NOMO-1 treated with dmso at 0.1 percent for 144 hours (cell line): ENCODE measurements around the gene SARDH.
"Not testable (repeated sequence)": the region's sequence is repeated elsewhere in the genome, so short reads cannot be mapped to it uniquely, and the experiment has no call there.

ENCODE experiments used
- DNase-seq: peaks from one replicate; lab custom pipeline; 2025; ENCODE audit not compliant: unreplicated experiment; lab: John Stamatoyannopoulos, UW

The SARDH gene

DNA sequence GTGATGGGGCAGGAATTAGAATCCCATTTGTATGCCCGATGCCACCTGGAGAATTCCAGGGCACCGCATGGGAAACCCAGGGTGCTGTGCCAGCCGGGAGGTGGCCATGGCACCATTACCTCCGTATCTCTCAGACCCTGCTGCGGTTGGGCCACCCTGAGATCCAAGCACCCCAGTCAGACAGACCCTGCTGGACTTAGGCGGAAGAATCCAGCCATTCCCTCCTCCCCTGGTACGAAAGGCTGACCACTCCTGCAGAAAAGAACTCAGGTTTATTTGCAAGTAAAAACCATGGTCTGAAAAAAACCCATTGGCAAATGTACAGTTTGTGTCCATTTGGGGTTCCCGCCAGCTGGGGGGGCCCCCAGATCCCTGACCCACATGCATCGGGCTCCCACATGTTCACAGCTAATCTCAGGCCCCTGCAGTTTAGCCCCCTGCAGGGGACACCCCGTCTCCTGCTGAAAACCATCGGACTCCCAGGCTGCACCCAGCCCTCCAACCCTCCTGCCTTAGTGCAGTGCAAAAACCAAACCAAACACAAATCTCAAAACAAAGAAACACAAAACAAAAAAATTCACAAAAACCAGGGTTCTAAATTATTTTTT is 23.6 kb upstream of the SARDH start:
- no peak for DNase-seq

DNA sequence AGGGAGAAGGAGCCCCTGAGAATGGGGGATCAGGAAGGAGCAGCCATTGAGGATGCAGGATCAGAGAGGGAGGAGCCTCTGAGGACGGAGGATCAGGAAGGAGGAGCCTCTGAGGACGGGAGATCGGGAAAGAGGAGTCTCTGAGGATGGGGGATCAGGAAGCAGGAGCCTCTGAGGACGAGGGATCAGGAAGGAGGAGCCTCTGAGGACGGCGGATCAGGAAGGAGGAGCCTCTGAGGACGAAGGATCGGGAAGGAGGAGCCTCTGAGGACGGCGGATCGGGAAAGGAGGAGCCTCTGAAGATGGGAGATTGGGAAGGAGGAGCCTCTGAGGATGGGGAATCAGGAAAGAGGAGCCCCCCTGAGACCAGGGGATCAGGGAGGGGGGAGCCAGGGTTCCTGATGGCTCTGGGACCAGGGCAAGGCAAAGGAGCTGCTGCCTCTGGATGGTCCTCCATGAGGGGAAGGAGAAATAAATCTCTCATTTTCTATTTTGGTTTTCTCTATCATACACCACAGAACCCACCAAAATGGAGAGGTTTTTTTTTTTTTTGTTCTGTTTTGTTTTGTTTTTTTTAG is 22.6 kb upstream of the SARDH start:
- DNase-seq: no peak

DNA sequence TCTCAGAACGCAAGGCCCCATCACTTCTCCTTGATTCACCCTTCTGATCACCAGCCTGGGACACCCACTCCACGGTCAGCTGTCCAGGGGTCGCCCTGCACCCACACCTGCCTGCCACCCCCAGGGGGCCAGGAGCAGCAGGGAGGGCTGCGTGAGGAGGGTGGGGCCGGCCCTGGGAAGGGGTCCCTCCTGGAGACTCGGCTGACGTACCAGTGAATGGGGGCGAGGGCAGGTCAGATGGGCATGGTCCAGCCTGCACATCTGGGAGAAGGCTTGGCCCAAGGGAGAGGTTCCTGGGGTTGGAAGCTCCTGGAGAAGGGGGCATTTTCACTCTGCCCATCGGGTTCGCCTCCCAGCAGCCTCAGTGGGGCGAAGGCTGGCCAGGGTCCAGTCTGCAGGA is 21.8 kb upstream of the SARDH start:
- no peak for DNase-seq

DNA sequence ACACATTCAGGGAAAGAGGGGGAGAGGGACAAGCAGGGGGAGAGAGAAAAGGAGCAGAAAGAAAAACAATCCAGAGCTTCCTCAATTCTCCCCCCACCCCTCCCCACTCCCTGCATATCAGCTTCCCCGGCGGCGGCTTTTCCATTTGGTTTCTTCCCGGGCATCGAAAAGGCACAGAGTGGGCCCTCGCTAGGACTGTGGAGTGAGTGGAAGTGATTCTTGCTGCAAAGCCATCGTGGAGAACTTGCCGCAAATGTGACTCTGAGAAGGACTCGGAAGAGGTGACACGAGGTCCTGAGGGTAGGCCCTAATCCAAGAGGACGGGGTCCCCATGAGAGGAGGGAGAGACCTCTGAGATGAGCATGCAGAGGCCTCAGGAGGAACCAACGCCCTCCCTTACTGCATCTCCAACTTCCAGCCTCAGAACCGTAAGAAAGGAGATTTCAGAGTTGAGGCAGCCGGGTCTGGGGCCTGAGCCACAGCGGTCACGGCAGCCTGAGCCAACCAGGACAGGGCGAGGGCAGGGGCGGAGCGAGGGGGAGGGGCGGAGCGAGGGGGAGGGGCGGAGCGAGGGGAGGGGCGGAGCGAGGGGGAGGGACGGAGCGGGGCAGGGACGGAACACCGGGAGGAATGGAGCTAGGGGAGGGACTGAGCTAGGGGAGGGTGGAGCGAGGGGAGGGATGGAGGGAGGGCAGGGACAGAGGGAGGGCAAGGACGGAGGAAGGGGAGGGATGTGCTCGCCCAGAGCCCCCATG is 21.2 kb upstream of the SARDH start:
- DNase-seq: no peak

DNA sequence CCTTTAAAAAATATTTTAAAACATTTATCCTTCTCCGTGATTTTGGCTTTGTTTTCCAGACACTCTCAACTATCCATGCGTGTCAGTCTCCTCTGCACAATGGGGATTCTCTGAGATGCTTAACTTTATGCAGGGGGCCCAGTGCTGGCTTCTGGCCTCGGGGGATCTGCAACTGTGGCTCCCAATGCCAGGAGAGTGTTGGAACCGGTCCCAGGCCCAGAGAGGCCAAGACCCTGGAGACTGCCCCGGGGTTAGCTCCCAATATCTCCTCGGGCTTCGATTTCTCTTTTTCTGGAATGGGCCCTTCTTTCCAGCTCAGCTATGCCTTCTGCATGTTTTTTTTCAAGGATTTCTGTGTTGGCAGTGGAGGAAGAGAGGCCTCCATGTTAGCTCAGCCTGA is 20.1 kb upstream of the SARDH start:
- no peak for DNase-seq

DNA sequence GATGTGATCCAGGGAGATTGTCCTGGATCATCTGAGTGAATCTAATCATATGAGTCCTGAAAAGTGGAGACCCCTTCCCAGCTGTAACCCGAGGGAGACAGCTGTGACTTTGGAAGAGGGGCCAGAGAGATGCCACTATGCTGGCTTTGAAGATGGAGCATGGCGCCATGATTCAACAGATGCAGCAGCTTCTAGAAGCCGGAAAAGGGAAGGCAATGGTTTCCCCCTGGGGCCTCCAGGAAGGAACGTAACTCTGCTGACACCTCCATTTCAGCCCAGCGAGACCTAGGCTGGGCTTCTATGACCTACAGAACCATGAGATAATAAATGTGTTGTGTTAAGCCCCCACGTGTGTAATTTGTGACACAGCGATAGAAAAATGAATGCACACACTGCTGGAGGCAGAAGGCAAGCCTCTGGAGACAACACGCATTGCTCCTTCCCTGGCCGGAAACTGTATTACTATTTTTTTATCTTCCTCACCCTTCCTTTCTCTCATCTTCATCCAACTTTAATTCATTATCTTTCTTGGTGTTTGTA is 16.6 kb upstream of the SARDH start:
- no peak for DNase-seq

DNA sequence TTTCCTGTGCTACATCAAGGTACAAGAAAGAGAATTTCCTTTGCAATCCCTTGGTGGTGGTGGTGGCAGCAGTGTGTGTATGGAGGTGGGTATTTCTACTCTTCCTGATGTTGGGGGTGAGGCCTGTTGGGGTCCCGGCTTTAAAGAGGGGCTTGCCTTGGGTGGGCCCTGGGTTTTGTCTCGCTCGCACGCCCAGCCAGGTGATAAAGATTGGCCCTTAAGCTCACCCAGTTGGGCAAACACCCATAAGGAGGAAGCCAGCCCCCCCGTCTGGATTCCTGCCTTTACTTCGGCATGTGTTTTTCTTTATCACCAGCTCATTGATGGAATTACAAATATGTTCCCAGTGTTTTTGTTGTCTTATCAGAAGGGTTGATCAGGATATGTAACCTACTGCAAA is 16.0 kb upstream of the SARDH start:
- DNase-seq: no peak

DNA sequence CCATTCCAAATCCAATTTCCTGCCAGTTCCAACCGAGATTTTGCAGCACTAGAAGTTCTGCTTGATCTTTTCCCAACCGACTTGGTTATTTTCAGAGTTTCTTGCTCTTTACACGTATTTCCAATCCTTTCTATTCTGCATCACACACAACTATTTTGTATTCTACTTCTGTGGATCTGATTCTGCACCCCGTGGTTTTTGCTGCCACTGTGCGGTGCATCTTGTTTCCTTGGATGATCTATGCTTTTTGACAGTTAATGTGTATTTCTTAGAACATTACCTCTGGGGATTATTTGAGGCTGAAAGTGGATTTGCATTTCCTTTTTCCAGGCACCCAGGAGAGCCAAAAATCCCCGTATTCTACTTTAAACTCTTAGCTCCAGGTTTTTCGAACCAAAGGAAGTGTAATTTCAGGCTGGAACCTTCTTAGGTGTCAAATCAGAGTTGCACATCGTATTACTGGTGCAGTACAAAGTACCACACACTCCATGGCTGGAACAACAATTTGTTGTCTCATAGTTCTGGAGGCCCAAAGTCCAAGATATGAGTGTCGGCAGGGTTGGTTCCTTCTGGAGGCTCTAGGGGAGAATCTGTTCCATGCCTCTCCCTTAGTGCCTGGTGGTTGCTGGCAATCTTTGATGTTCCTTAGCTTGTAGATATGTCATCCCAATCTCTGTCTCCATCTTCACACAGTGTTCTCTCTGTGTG is 14.7 kb upstream of the SARDH start:
- no peak for DNase-seq

DNA sequence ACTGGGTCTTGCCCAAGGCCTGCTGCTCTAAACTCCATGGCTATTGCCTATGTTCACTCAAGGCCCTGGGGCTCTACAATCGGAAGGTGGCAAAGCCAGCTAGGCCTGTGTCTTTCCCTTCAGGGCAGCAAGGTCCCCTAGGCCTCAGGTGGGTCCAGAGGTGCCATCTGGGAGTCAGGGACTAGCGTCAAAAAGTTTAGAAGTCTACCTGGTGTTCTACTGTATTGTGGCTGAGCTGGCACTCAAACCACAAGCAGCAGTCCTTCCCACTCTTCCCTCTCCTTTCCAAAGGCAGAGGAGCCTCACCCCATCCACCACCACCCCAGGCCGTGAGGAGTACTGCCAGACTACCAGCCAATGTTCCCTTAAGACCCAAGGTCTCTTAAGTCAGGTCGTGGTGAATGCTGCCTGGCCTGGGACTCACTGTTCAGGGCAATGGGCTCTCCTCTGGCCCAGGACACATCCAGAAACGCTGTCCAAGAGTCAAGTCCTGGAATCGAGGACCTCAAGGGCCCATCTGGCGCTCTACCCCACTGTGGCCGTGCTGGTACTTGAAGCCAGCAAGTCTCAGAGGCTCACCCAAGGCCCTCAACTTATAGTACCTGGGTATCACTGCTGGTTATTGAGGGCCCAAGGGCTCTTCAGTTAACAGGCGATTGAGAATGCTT is 13.0 kb upstream of the SARDH start:
- no peak for DNase-seq

DNA sequence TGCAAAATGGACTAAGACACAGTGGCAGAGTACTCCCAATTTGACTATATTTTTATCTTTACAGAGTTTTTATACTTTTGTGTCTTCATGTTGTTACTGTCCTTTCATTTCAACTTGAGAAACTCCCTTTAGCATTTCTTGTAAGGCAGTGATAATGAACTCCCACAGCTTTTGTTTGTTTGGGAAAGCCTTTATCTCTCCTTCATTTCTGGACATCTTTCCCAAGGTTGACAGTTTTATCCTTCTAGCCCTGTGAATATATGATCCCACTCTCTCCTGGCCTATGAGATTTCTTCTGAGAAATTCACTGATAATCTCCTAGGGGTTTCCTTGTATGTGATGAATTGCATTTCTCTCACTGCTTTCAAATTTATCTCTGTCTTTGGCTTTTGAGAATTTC is 9.2 kb upstream of the SARDH start:
- no peak for DNase-seq

DNA sequence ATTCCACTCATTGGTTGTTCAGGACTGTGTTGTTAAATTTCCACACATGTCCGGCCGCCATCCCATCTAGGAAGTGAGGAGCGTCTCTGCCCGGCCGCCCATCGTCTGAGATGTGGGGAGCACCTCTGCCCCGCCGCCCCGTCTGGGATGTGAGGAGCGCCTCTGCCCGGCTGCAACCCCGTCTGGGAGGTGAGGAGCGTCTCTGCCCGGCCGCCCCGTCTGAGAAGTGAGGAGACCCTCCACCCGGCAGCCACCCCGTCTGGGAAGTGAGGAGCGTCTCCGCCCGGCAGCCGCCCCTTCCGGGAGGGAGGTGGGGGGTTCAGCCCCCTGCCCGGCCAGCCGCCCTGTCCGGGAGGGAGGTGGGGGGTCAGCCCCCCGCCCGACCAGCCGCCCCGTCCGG is 6.4 kb upstream of the SARDH start:
- DNase-seq: not testable (repeated sequence)

DNA sequence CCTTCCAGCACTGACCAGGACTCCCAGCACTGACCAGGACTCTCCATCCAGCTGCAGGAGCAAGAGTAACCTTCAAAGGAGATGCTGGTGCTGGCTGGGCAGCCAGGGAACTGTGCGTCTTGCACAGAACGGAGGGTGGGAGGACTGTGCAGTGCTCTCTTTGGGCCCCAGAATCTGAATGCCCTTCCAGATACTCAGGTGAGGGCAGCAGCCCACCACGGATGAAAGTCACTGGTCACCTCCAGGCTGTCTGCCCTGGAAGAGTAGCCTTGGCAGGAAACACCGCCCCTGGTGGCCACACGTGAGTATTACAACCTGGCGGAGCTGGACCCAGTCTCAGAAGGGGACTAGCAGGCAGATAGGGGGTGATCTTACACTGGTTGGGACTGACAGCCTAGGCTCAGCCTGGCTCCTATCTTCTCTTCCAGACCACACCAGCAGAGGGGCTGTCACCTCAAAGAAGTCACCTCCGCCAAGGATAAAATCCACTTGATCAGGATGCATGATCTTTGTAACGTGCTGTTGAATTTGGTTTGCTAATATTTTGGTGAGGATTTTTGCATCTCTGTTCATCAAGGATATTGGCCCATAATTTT is 4.8 kb upstream of the SARDH start:
- DNase-seq: peak; percentile 32

DNA sequence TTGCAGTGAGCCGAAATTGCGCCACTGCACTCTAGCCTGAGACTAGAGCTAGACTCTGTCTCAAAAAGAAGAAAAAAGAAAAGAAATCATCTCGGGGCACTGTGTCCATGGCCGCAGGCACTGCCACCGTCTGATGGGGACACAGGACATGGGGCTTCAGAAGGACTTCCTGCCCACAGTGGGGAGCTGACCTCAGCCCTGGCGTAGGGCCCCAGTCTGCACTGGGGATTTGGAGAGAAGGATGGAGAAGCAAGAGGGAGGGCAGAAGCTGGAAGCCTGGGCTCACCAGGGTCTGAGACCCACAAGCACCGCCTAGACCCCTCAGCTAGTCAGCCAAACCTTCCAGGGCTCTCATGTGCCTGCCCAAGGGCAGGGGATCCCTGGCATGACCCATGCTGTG is 4.1 kb upstream of the SARDH start:
- DNase-seq: no peak

DNA sequence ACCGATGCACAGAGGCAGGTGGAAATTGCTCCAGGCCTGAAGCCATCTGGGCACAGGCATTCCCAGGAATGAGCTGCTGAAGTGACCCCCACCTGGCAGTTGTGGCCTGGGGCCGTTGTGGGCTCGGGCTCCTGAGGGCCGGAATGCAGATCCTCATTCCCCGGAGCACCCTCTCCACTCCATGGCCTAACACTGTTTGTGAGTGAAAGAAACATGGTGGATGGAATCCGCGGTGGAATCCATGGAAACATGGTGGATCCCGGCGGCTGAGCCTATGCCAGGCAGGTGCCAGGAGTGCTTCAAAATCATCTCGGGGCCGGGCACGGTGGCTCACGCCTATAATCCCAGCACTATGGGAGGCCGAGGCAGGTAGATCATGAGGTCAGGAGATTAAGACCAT is 3.6 kb upstream of the SARDH start:
- DNase-seq: no peak

DNA sequence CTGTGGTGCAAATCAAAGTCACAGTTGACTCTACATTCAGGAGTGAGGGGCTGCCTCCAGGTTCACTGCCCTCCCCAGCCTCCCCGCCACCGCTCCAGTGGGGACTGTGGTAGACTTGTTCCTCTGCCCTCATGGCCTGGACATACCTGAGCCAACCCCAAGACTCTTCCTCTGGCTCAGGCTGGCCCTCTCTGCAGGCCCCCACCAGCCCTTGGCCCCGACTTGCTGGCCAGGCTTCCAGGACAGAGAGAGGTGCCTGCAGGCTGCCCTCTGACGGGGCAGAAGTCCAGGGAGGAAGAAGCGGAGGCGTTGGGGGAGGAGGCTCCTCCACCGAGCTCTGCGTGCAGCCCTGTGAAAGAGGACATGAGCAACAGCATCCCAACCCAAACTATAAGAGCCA is 2.8 kb upstream of the SARDH start:
- DNase-seq: no peak

DNA sequence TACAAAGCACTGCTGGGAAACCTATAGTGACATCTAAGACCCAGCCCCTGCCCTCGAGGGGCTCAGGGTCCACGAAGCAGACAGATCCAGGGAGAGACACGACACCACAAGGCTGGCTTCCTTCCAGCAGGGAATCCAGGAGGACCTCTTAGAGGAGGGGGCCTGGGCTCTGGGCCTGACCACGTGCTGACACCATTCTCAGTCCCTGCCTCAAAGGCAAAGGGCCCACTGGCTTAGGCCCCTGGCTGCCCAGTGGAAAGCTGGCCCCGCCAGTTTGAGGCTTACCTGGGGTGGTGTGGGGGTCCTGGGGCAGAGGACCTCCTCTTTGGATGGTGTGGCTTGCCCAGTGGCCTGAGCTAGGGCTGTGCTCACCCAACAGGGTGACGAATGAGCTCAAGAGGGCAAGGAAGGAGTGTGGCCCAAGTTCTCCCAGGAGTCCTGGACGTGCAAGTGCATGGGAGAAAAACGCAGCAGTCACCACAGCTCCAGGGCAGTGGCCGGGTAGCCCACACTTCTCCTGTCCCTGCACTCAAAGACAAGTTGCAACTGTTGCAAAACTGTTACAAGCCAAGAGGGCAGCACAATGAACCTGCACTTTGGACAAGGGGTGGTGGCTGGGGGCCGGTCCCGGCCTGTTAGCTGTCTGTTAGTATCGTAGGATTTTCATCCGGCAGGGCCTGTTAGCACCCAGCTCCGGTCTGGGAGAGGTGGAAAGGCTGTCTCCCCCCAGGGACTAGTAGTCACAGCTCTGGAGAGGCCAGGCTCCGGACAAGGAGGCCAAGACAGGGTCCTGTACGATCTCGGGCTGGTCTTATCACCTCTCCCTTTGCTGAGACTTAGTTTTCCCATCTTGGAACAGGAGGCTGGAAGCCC is 1.5 kb upstream of the SARDH start:
- no peak for DNase-seq

DNA sequence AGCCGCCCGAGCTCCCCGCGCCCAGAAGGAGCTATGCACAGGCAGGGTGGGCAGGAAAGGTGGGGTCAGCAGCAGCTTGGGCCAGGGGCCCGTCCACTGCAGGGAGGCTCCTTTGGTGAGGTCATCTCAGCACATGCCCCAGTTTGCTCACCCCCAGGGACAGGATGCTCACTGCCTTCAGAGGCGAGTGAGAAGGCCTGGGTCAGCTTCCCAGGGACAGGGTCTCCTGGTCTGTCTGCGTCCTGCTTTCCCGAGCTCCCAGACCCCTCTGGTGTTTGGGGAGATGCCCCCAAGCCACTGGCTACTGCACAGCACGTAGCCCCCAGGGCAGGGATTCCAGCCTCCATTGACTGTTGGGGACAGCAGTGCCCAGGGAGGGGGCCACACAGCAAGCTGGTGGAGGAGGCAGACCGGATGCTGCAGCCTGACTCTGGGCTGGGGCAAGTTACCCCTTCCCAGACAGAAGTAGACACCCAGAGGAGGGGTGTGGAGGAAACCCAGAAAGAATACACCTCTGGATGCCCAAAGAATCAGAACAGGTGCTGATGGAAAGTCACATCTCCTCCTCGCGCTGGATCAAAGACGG is 581 bp upstream of the SARDH start:
- DNase-seq: no peak

DNA sequence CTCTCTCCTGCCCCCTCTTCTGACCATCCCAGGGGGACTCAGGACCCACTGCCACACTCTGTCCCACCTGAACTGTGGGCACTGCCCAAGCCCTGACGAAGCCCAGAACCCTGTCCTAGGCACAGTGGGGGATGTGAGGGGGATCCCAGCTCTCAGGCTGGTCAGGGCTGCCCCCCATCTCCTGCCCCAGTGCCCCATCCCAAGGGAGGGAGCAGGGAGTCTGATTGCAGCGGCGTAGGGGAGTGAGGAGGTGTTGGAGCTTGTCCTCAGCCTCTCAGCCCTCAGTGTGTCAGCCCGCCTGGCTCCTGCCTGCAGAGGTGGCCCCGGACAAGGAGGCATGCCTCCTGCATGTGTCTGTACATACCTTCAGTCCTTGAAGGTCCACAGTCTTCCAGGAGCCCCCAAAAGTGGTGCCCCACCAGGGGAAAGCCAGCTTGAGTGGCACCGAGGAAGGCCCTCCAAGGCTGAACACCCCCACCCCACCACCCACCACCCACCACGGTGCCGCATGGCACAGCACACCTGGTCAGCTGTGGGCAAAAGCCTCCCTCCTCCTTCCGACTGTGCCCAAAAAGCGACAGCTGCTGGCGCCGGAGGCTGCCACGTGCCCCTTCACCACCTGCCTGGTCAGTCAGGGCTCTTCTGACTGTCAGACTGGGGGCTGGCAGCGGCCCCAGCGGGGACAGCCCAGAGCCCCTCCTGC is 930 bp downstream of the SARDH start:
- DNase-seq: no peak

DNA sequence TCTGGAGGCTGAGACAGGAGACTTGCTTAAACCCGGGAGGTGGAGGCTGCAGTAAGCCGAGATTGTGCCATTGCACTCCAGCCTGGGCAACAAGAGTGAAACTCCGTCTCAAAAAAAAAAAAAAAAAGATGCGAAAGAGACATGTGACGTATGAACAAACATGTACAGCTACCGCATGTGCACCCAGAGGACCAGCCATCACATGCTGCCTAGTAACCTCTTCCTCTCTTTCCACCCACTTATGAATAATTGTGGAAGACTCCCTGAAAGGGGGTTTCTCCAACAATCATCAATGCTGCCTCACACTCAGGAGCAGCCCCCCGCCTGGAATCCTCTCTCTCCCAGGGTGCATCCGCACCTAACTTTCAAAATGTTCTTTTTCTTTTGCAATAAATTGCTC is 2.2 kb downstream of the SARDH start:
- DNase-seq: no peak
